Stimulated activated CD8-positive, alpha-beta memory T cell treated with anti-CD3 and anti-CD28 coated beads, Interleukin-7, amount 100 ng/mL, for 24 hours (primary cell): ENCODE results near the gene CLN5.
"Not testable (repeated sequence)": the region's sequence is repeated elsewhere in the genome, so short reads cannot be mapped to it uniquely, and the experiment has no call there.

Source experiments
- DNase-seq: peaks from one replicate; pipeline ENCODE4 v3.0.0-alpha.2; 2020; ENCODE audit warnings: low read depth

The CLN5 gene

GRCh38 chr13:76991796-76992547 is at the start of gene CLN5:
Gene CLN5, plus strand, starts transcription at chr13:76992081. Its CDS starts 18 bp downstream, at chr13:76992099.
- DNase-seq, result peak; percentile 83

- no peak for DNase-seq
Measured at GRCh38 chr13:76942363-76942762, 49.5 kb upstream of the CLN5 start.

DNA sequence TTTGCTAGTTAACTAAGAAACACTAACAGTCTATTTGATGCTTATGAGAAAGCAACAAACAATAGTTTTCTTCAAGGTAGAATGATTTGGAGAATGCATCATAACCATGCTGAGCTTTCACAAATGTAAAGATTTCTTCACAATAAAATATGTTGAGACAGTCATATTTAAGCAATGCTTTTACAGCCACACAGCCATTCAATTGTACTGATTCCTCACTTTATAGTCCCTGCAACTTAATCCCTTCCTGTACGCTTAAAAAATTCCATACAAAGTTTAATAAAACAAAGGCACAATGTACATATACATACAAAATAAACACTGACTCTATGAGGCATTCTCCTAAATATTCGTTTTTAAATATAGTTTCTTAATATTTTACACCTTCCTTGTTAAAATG is 48.2 kb upstream of the CLN5 start:
- DNase-seq, result no peak

GRCh38 chr13:76944456-76944855 is 47.4 kb upstream of the CLN5 start:
- DNase-seq, result no peak

DNA sequence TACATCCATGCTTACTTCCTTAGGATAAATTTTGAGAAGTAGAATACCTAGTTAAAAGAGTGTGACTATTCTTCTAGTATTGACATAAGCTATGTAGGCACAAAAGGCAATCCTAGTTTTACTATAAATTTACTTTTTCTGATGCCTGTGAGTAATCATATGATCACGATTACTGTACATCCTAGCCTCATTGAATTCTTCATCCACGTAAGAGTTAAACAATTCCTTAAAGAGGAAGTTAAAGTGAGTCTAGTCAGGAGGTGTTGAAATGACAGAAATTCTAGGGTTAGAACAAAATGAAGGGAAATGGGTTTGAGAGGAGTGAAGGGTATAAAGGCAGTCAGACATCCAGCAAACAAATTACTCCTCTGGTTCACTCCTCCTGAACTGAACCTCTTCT is 43.7 kb upstream of the CLN5 start, which contains the start of gene ACOD1:
TSS of gene ACOD1 (plus strand) at position 363 of the 400 bp plus-strand sequence. CDS start 48 bp downstream, outside the sequence.
- no peak for DNase-seq

DNA sequence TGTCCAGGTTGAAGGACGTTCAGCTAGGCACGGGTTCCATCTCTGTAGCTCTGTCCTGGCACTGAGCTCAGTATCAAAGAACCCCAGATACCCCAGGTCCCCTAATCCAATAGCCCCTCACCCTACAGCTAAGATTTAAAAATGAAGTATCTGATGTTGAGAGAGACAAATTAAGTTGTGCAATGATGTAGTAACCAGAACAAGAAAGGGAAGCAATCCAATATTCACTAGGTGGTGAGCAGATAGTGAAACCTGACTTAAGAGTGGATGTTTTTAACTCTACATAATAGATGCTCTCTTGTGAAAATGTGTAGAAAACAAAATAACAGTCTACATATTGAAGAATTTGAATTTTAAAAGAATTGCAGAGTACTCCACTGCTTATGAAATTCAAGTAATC is 41.8 kb upstream of the CLN5 start:
- DNase-seq, result no peak

- no peak for DNase-seq
Measured at GRCh38 chr13:76953968-76954367, 37.9 kb upstream of the CLN5 start.

GRCh38 chr13:76954538-76954937 is 37.3 kb upstream of the CLN5 start:
- no peak for DNase-seq

GRCh38 chr13:76955193-76955592 is 36.7 kb upstream of the CLN5 start:
- no peak for DNase-seq

DNA sequence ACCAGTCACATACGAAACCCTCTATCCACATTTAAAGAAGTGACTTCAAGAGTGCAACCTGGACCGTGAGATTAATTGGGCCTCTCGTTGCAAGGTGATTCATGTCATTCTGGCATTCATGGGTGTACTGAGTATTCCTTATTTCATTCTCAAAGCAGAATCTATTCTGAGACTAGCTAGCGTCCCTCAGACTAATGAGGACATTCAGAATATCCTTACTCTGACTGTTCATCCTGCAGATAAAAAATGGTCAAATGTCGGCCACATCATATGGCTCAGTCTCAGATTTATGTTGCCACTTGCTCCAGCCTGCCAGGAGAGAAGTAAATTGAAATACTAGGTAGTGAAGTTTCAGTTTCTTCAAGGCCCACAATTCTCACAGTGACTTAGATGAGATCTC is 36.2 kb upstream of the CLN5 start:
- DNase-seq, result no peak

DNA sequence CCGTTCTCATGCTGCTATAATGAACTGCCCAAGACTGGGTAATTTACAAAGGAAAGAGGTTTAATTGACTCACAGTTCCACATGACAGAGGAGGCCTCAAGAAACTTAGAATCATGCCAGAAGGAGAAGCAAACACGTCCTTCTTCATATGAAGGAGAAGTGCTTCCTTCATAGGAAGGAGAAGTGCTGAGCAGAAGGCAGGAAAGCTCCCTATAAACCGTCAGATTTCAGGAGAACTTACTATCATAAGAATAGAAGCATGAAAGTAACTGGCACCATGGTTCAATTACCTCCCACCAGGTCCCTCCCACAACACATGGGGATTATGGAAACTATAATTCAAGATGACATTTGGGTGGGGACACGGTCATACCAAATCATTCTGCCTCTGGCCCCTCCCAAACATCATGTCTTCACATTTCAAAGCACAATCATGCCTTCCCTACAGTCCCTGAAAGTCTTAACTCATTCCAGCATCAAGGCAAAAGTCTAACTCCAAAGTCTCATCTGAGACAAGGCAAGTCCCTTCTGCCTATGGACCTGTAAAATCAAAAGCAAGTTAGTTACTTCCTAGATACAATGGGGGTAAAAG is 32.9 kb upstream of the CLN5 start:
- DNase-seq, result no peak

- DNase-seq, result not testable (repeated sequence)
Measured at GRCh38 chr13:76959734-76960133, 32.1 kb upstream of the CLN5 start.

GRCh38 chr13:76965759-76966421 is 26.0 kb upstream of the CLN5 start:
- no peak for DNase-seq

DNA sequence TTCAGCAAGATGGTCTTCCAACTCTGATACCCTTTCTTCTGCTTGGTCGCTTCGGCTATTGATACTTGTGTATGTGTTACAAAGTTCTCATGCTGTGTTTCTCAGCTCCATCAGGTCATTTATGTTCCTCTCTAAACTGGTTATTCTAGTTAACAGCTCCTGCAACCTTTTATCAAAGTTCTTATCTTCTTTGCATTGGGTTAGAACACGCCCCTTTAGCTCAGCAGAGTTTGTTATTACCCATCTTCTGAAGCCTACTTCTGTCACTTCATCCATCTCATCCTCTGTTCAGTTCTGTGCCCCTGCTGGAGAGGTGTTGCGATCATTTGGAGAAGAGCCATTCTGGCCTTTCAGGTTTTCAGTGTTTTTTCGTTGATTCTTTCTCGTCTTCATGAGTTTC is 24.9 kb upstream of the CLN5 start:
- DNase-seq, result no peak

- DNase-seq, result no peak
Measured at GRCh38 chr13:76968041-76968440, 23.8 kb upstream of the CLN5 start.

- no peak for DNase-seq
Measured at GRCh38 chr13:76969488-76970365, 22.2 kb upstream of the CLN5 start.

GRCh38 chr13:76971215-76971614 is 20.7 kb upstream of the CLN5 start:
- no peak for DNase-seq

- no peak for DNase-seq
Measured at GRCh38 chr13:76971851-76972829, 19.7 kb upstream of the CLN5 start.

DNA sequence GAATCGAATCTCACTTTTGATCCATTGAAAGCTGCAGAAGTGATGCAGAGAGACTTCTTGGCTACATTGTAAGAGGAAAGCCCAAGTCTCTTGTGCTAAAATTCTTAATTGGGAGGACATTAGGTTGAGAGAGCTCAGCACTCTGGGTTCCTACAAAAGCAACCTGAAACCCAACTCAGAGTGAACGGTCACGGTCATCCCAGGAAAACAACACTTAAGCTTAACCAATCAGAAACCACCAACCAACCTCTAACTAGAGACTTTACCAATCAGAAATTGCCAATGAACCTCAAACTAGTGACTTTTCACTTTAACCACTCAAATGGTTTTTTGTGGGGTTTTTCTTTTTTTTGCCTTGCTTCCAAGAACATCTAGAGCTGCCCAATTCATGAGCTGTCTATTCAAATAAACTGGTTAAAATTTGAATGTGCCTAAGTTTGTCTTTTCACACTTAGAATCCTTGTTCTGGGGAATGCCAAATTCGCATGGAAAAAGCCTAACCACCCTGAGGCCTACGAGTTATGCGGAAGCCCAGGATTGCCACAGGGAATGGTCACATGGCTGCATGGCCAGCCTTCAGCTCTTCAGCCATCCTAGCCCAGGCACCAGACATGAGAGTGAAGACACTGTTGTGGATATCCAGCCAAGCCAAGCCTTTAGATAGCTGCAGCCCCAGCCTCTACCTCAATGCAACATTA is 17.8 kb upstream of the CLN5 start:
- no peak for DNase-seq

GRCh38 chr13:76974618-76974975 is 17.3 kb upstream of the CLN5 start:
- DNase-seq, result no peak
